Mucosa of stomach (tissue), 1 donor: ENCODE data around the gene TBRG1.

Source experiments
- H3K27me3 ChIP-seq: one replicate; pipeline ENCODE4 v1.7.0; 2013; ENCODE audit warnings: mild to moderate bottlenecking, low read length; ENCODE audit not compliant: control insufficient read depth, insufficient read depth
- H3K36me3 ChIP-seq: one replicate; pipeline ENCODE4 v1.7.0; 2013; ENCODE audit warnings: low read length; ENCODE audit not compliant: control insufficient read depth, insufficient read depth
- H3K4me1 ChIP-seq: one replicate; pipeline ENCODE4 v1.7.0; 2013; ENCODE audit warnings: mild to moderate bottlenecking, low read length; ENCODE audit not compliant: control insufficient read depth, insufficient read depth
- H3K4me3 ChIP-seq: one replicate; pipeline ENCODE4 v1.7.0; 2013; ENCODE audit warnings: low read length
- H3K9ac ChIP-seq: one replicate; pipeline ENCODE4 v1.7.0; 2013; ENCODE audit warnings: mild to moderate bottlenecking, low read length, moderate library complexity
- H3K9me3 ChIP-seq: one replicate; pipeline ENCODE4 v1.7.0; 2013; ENCODE audit warnings: mild to moderate bottlenecking, low read length, moderate library complexity; ENCODE audit not compliant: control insufficient read depth
- donor health status: Pancreatic carcinoma.

TBRG1 gene

GRCh38 chr11:124622531-124623451 is at the start of gene TBRG1:
Gene TBRG1 (plus strand): TSS chr11:124622864. CDS start chr11:124623084, 220 bp downstream.
- Histone ChIP-seq H3K36me3 (peaks cover 6% of the 10 kb centered on the region), H3K4me3 (peak within 1 kb of the TSS; percentile 95), H3K27me3 (peaks cover 5% of the 10 kb centered on the region), H3K4me1 (peaks cover 7% of the 10 kb centered on the region), H3K9ac (peak within 1 kb of the TSS; percentile 96), H3K9me3 (no peaks in the 10 kb centered on the region)

GRCh38 chr11:124577716-124578427 is 44.8 kb upstream of the TBRG1 start:
- Histone ChIP-seq H3K36me3 (no peaks in the 10 kb centered on the region), H3K9me3 (no peaks in the 10 kb centered on the region), H3K9ac (no peak overlapping the region), H3K4me3 (no peak overlapping the region), H3K4me1 (no peaks in the 10 kb centered on the region), H3K27me3 (no peaks in the 10 kb centered on the region)

GRCh38 chr11:124578761-124579160 is 43.9 kb upstream of the TBRG1 start:
- no peaks in the 10 kb centered on the region for H3K27me3 ChIP-seq
- no peaks in the 10 kb centered on the region for H3K4me1 ChIP-seq
- H3K9ac ChIP-seq: no peak overlapping the region
- H3K9me3 ChIP-seq: no peaks in the 10 kb centered on the region
- no peak overlapping the region for H3K4me3 ChIP-seq
- no peaks in the 10 kb centered on the region for H3K36me3 ChIP-seq

- Histone ChIP-seq H3K9me3 (no peaks in the 10 kb centered on the region), H3K4me1 (no peaks in the 10 kb centered on the region), H3K27me3 (no peaks in the 10 kb centered on the region), H3K4me3 (no peak overlapping the region), H3K9ac (no peak overlapping the region), H3K36me3 (no peaks in the 10 kb centered on the region)
These were observed 40.8 kb upstream of the TBRG1 start for GRCh38 chr11:124581817-124582216.

GRCh38 chr11:124582565-124582964 is 40.1 kb upstream of the TBRG1 start:
- Histone ChIP-seq H3K4me3 (no peak overlapping the region), H3K9ac (no peak overlapping the region), H3K4me1 (no peaks in the 10 kb centered on the region), H3K36me3 (no peaks in the 10 kb centered on the region), H3K9me3 (no peaks in the 10 kb centered on the region), H3K27me3 (no peaks in the 10 kb centered on the region)

- H3K9ac ChIP-seq: no peak overlapping the region
- no peaks in the 10 kb centered on the region for H3K9me3 ChIP-seq
- H3K36me3 ChIP-seq: no peaks in the 10 kb centered on the region
- H3K4me3 ChIP-seq: no peak overlapping the region
- H3K27me3 ChIP-seq: no peaks in the 10 kb centered on the region
- H3K4me1 ChIP-seq: no peaks in the 10 kb centered on the region
These were observed 38.9 kb upstream of the TBRG1 start for GRCh38 chr11:124583781-124584180.

GRCh38 chr11:124584681-124585372 is 37.8 kb upstream of the TBRG1 start:
- Histone ChIP-seq H3K9ac (no peak overlapping the region), H3K4me1 (no peaks in the 10 kb centered on the region), H3K4me3 (no peak overlapping the region), H3K9me3 (no peaks in the 10 kb centered on the region), H3K36me3 (no peaks in the 10 kb centered on the region), H3K27me3 (no peaks in the 10 kb centered on the region)

GRCh38 chr11:124586238-124586860 is 36.3 kb upstream of the TBRG1 start:
- no peaks in the 10 kb centered on the region for H3K27me3 ChIP-seq
- no peak overlapping the region for H3K9ac ChIP-seq
- no peak overlapping the region for H3K4me3 ChIP-seq
- no peaks in the 10 kb centered on the region for H3K4me1 ChIP-seq
- H3K36me3 ChIP-seq: no peaks in the 10 kb centered on the region
- no peaks in the 10 kb centered on the region for H3K9me3 ChIP-seq

GRCh38 chr11:124591430-124591829 is 31.2 kb upstream of the TBRG1 start:
- Histone ChIP-seq H3K9me3 (no peaks in the 10 kb centered on the region), H3K9ac (no peak overlapping the region), H3K36me3 (no peaks in the 10 kb centered on the region), H3K4me1 (no peaks in the 10 kb centered on the region), H3K4me3 (no peak overlapping the region), H3K27me3 (no peaks in the 10 kb centered on the region)

GRCh38 chr11:124592627-124593026 is 30.0 kb upstream of the TBRG1 start:
- no peaks in the 10 kb centered on the region for H3K27me3 ChIP-seq
- H3K4me1 ChIP-seq: no peaks in the 10 kb centered on the region
- H3K36me3 ChIP-seq: no peaks in the 10 kb centered on the region
- no peaks in the 10 kb centered on the region for H3K9me3 ChIP-seq
- no peak overlapping the region for H3K9ac ChIP-seq
- no peak overlapping the region for H3K4me3 ChIP-seq

GRCh38 chr11:124595302-124595701 is 27.4 kb upstream of the TBRG1 start:
- no peaks in the 10 kb centered on the region for H3K9me3 ChIP-seq
- H3K9ac ChIP-seq: no peak overlapping the region
- no peaks in the 10 kb centered on the region for H3K36me3 ChIP-seq
- no peaks in the 10 kb centered on the region for H3K4me1 ChIP-seq
- no peaks in the 10 kb centered on the region for H3K27me3 ChIP-seq
- H3K4me3 ChIP-seq: no peak overlapping the region
